Prostate gland (tissue), 2 donors: ENCODE data around the gene MOB3C. TPM values are rescaled to one million over a fixed set of nuclear protein-coding genes. Genes with fewer than 3 reads are reported as not detected.
"Not testable (repeated sequence)": the region's sequence is repeated elsewhere in the genome, so short reads cannot be mapped to it uniquely, and the experiment has no call there.

ENCODE experiments used
- DNase-seq: peaks from one replicate; pipeline ENCODE4 v3.0.0-alpha.2; 2019; ENCODE audit warnings: low spot score
- H3K27ac ChIP-seq, 2 donors: fragments of 200-600 bp; sonication (generic); 2 replicates each; pipeline ENCODE4 v1.5.1; 2017 to 2019
- H3K27me3 ChIP-seq: fragments of 200-600 bp; sonication (generic); replicated peaks from 2 replicates; pipeline ENCODE4 v1.5.1; 2019; ENCODE audit not compliant: insufficient read depth
- H3K36me3 ChIP-seq, 2 donors: fragments of 200-600 bp; sonication (generic); 1 replicate in 1 of 2; 2 replicates in 1 of 2; pipeline versions ENCODE4 v1.5.1 to v1.8.1; 2017 to 2019
- H3K4me1 ChIP-seq: fragments of 200-600 bp; sonication (generic); replicated peaks from 2 replicates; pipeline ENCODE4 v1.5.1; 2019
- H3K4me3 ChIP-seq, 2 donors: fragments of 200-600 bp; sonication (generic); 2 replicates each; pipeline ENCODE4 v1.5.1; 2017 to 2019
- H3K9me3 ChIP-seq: fragments of 200-600 bp; sonication (generic); 2 replicates; pipeline ENCODE4 v1.5.1; 2017
- POLR2A ChIP-seq: fragments of 450-650 bp; IDR thresholded peaks from one replicate; pipeline ENCODE4 v1.6.1; 2016; ENCODE audit warnings: antibody characterized with exemption, mild to moderate bottlenecking
- POLR2AphosphoS5 ChIP-seq: sonication (generic); formaldehyde crosslinking; IDR thresholded peaks from one replicate; pipeline ENCODE4 v1.6.1; 2017; ENCODE audit warnings: antibody characterized with exemption
- WGBS: methylation state at CpG from one replicate; pipeline ENCODE4 v1.1.5; 2018; 5-methylcytosine and 5-hydroxymethylcytosine counted together
- intact Hi-C: fragments of 100-400 bp; cut with DNase I; formaldehyde crosslinking; loops from one replicate; pipeline ENCODE4 v1.14.2; 2022
- total RNA-seq, 2 donors: library from RNA; depleted of rRNA; stranded (reverse); fragments of >200 nt; gene quantifications; one replicate each; pipeline ENCODE4 v1.1.0, GENCODE V29; 2016
- TF ChIP-seq, protein P1 (sequence below), 4 experiments: fragments of 200-600 bp in 2 of 4; fragments of 450-650 bp in 2 of 4; sonication (generic) in 2 of 4; IDR thresholded peaks; 1 replicate in 3 of 4; 2 replicates in 1 of 4; pipeline ENCODE4 v1.5.1; 2016 to 2019; ENCODE audit warnings: antibody characterized with exemption in 4 of 4, mild to moderate bottlenecking in 2 of 4, moderate library complexity in 2 of 4

The MOB3C gene
- total RNA-seq, 2 donors from 2014 or later = 19.4 to 19.7 TPM

DNA sequence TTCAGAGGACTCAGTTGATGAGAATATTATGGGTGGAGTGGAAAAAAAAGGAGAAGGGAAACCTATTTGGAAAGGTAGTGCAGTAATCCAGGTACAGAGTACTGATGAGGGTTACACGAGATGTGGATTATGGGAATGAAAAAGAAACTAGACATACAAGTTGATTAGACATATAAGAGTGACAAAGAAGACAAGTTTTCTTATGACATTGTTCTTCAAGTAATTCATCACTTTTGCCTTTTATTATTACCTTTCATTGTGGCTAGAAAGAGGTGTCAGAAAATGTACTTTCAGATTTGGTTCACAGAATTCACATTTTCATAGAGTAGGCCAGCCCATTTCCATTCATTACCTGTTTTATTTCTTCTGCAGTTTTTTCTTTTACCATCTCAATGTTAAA, 41.2 kb upstream of the MOB3C start:
- no peak for DNase-seq
- TF ChIP-seq, protein P1, sequence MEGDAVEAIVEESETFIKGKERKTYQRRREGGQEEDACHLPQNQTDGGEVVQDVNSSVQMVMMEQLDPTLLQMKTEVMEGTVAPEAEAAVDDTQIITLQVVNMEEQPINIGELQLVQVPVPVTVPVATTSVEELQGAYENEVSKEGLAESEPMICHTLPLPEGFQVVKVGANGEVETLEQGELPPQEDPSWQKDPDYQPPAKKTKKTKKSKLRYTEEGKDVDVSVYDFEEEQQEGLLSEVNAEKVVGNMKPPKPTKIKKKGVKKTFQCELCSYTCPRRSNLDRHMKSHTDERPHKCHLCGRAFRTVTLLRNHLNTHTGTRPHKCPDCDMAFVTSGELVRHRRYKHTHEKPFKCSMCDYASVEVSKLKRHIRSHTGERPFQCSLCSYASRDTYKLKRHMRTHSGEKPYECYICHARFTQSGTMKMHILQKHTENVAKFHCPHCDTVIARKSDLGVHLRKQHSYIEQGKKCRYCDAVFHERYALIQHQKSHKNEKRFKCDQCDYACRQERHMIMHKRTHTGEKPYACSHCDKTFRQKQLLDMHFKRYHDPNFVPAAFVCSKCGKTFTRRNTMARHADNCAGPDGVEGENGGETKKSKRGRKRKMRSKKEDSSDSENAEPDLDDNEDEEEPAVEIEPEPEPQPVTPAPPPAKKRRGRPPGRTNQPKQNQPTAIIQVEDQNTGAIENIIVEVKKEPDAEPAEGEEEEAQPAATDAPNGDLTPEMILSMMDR (IDR thresholded peaks at IDR 0.05) = no peak
- no peaks in the 10 kb centered on the region for H3K4me1 ChIP-seq
- WGBS = 94% methylated on average over 1 of the region's 1 CpG
- no peak overlapping the region for H3K4me3 ChIP-seq
- H3K27me3 ChIP-seq = no peaks in the 10 kb centered on the region
- H3K36me3 ChIP-seq = no peaks in the 10 kb centered on the region
- intact Hi-C loops = no loop called here
- no peaks in the 10 kb centered on the region for H3K9me3 ChIP-seq
- H3K27ac ChIP-seq = no peak overlapping the region

- intact Hi-C loops = no loop called here
- H3K36me3 ChIP-seq = no peaks in the 10 kb centered on the region
- no peak overlapping the region for H3K4me3 ChIP-seq
- no peaks in the 10 kb centered on the region for H3K27me3 ChIP-seq
- no peak for DNase-seq
- H3K4me1 ChIP-seq = no peaks in the 10 kb centered on the region
- H3K27ac ChIP-seq = no peak overlapping the region
- no peaks in the 10 kb centered on the region for H3K9me3 ChIP-seq
- no peak for TF ChIP-seq POLR2A
- TF ChIP-seq, protein P1 (IDR thresholded peaks at IDR 0.05) = no peak
- TF ChIP-seq POLR2AphosphoS5 = no peak
- WGBS = 68% methylated on average over 2 of the region's 2 CpGs
Measured at GRCh38 chr1:46656643-46657042, 40.0 kb upstream of the MOB3C start.

DNA sequence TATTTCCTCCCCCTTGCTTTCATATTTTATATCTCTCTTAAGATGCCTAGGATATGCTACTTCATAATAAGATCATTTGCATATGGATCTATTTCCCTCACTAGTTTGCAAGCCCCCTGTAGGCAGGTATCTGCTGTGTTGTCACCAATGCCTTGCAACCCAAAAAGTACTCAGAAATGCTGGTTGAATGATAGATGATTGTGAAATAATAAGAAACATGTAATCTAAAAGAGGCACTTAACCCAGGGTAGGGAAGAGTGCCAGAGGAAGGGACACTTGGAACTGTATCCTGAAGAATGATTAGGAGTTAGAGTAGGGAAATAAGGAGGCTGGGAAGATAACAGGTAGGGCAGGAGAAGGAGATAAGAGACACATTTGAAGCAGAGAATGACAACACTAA, 39.2 kb upstream of the MOB3C start:
- Histone ChIP-seq H3K36me3 (no peaks in the 10 kb centered on the region), H3K4me3 (no peak overlapping the region)

DNA sequence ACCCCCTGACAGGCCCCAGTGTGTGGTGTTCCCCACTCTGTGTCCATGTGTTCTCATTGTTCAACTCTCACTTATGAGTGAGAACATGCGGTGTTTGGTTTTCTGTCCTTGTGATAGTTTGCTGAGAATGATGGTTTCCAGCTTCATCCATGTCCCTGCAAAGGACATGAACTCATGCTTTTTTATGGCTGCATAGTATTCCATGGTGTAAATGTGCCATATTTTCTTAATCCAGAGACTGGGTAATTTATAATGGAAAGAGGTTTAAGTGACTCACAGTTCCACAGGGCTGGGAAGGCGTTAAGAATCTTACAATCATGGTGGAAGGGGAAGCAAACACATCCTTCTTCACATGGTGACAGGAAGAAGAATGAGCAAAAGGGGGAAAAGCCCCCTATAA, 38.1 kb upstream of the MOB3C start:
- DNase-seq, H3K27ac ChIP-seq, H3K4me3 ChIP-seq, H3K36me3 ChIP-seq, H3K4me1 ChIP-seq, H3K27me3 ChIP-seq, intact Hi-C loops, H3K9me3 ChIP-seq: not testable (repeated sequence)
- WGBS = 97% methylated on average over 2 of the region's 2 CpGs

More for the DNA sequence above, 39.2 kb upstream of the MOB3C start:
- TF ChIP-seq POLR2AphosphoS5 (no peak), POLR2A (no peak)
- TF ChIP-seq, protein P1 (IDR thresholded peaks at IDR 0.05) = no peak
- no peaks in the 10 kb centered on the region for H3K9me3 ChIP-seq
- intact Hi-C loops = no loop called here
- no peaks in the 10 kb centered on the region for H3K4me1 ChIP-seq
- no peak for DNase-seq
- H3K27ac ChIP-seq = no peak overlapping the region
- no peaks in the 10 kb centered on the region for H3K27me3 ChIP-seq

DNA sequence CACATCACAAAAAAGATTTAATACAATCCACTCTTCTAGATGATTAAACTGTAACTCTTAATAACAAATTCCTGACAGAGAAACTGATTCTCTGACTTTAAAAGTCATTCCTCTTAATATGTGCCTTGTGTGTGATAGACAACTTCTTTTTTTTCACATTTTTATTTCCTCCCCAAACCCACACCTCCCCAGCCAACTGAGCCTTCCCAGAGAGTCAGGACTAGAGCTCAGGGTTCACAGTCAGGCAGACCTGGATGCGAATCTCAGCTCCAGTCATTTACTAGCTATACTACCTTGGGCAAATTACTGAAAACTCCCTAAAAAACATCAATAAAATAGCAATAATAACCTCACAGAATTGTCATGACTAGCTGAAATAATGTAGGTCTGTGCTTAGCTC, 37.4 kb upstream of the MOB3C start:
- H3K36me3 ChIP-seq = no peaks in the 10 kb centered on the region

More for the DNA sequence above, 37.4 kb upstream of the MOB3C start:
- 68% methylated on average over 1 of the region's 1 CpG for WGBS
- no peak overlapping the region for H3K4me3 ChIP-seq
- no peaks in the 10 kb centered on the region for H3K9me3 ChIP-seq
- no peak for DNase-seq
- H3K27ac ChIP-seq = peak overlapping the region in 1 of 2 donors; percentile 1
- intact Hi-C loops = no loop called here
- no peaks in the 10 kb centered on the region for H3K4me1 ChIP-seq
- no peak for TF ChIP-seq POLR2A
- TF ChIP-seq, protein P1 (IDR thresholded peaks at IDR 0.05) = no peak
- TF ChIP-seq POLR2AphosphoS5 = no peak
- no peaks in the 10 kb centered on the region for H3K27me3 ChIP-seq
